Measurements from ENCODE around the gene GCNT2. TPM values are rescaled to one million over a fixed set of nuclear protein-coding genes. Genes with fewer than 3 reads are reported as not detected.

The GCNT2 gene
- total RNA-seq, 6 experiments from 2014 or later: 6.6 to 10.5 (median 9.3) TPM

GRCh38 chr6:10531942-10532341 is 10.8 kb downstream of the GCNT2 start:
- Histone ChIP-seq H3K27me3 (no peaks in the 10 kb centered on the region), H3K9me3 (no peaks in the 10 kb centered on the region), H3K4me3 (peak overlapping the region in 1 of 3 donors; percentile 5), H3K4me1 (peaks cover 0 to 31% (median 5%) of the 10 kb centered on the region in 4 donors), H3K27ac (no peak overlapping the region), H3K36me3 (no peaks in the 10 kb centered on the region)
- WGBS (ENCODE audit: insufficient coverage, low coverage, low lambda C conversion rate, missing lambda C conversion rate): 77% methylated on average over 8 of the region's 9 CpGs
- intact Hi-C loops (cut with DNase I): no loop called here
- DNase-seq (no peak), ATAC-seq (peak in 2 of 4 donors; percentile 7 to 20)
- TF ChIP-seq POLR2A (IDR thresholded peaks at IDR 0.05): no peak
- TF ChIP-seq, protein P1, sequence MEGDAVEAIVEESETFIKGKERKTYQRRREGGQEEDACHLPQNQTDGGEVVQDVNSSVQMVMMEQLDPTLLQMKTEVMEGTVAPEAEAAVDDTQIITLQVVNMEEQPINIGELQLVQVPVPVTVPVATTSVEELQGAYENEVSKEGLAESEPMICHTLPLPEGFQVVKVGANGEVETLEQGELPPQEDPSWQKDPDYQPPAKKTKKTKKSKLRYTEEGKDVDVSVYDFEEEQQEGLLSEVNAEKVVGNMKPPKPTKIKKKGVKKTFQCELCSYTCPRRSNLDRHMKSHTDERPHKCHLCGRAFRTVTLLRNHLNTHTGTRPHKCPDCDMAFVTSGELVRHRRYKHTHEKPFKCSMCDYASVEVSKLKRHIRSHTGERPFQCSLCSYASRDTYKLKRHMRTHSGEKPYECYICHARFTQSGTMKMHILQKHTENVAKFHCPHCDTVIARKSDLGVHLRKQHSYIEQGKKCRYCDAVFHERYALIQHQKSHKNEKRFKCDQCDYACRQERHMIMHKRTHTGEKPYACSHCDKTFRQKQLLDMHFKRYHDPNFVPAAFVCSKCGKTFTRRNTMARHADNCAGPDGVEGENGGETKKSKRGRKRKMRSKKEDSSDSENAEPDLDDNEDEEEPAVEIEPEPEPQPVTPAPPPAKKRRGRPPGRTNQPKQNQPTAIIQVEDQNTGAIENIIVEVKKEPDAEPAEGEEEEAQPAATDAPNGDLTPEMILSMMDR (IDR thresholded peaks at IDR 0.05): no peak

- no peak for ATAC-seq
- H3K4me3 ChIP-seq: no peak overlapping the region
- H3K4me1 ChIP-seq: peaks cover 0 to 31% (median 5%) of the 10 kb centered on the region in 4 donors
- TF ChIP-seq, protein P1 (IDR thresholded peaks at IDR 0.05): no peak
- no peak for TF ChIP-seq POLR2A (IDR thresholded peaks at IDR 0.05)
- no peaks in the 10 kb centered on the region for H3K9me3 ChIP-seq
- no peak overlapping the region for H3K27ac ChIP-seq
- DNase-seq: no peak
- H3K27me3 ChIP-seq: no peaks in the 10 kb centered on the region
- 91% methylated on average over 5 of the region's 8 CpGs for WGBS (ENCODE audit: insufficient coverage, low coverage, low lambda C conversion rate, missing lambda C conversion rate)
- no peaks in the 10 kb centered on the region for H3K36me3 ChIP-seq
- intact Hi-C loops (cut with DNase I): no loop called here
These were observed 11.2 kb downstream of the GCNT2 start for GRCh38 chr6:10532392-10532791.

DNA sequence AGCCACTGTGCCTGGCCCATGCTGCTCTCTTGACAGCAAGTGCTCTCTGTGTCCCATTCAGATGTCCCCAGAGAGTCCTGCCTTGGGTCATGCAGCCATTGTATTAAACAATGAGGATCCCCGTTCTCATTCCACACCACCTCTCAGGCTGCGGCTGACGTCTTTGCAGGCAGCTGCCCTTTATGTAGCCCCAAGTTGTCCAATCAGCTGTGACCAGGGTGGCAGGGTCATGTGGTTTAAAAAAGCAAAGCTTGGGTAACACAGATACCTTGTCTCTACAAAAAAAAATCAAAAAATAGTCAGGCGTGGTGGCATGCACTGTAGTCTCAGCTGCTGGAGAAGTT is 13.2 kb downstream of the GCNT2 start:
- H3K9me3 ChIP-seq: no peaks in the 10 kb centered on the region
- ATAC-seq: no peak
- no peak overlapping the region for H3K4me3 ChIP-seq
- no peak for TF ChIP-seq POLR2A (IDR thresholded peaks at IDR 0.05)
- TF ChIP-seq, protein P1 (IDR thresholded peaks at IDR 0.05): no peak
- no peaks in the 10 kb centered on the region for H3K36me3 ChIP-seq
- WGBS (ENCODE audit: insufficient coverage, low coverage, low lambda C conversion rate, missing lambda C conversion rate): 73% methylated on average over 3 of the region's 4 CpGs
- H3K4me1 ChIP-seq: peaks cover 0 to 26% (median 5%) of the 10 kb centered on the region in 4 donors
- H3K27ac ChIP-seq: no peak overlapping the region
- no peaks in the 10 kb centered on the region for H3K27me3 ChIP-seq
- intact Hi-C loops (cut with DNase I): no loop called here
- no peak for DNase-seq

DNA sequence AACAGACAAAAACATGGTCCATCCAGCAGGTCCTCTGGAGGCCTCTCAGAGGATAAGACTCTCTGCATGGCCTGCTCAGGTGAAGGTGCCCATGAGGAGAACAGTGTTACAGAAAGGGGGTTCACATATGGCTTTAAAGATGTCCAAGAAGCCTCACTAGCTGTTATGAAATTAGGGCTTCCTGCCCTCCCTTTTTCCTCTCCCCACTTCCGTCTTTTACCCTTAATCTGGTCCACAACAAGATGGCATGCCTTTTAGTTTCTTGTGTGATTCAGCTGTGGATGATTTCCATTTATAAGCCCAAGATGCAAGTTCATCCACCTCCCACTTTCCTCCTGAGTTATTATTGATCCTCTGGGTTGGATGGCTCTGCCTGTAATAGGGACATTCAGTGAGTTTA is 14.0 kb downstream of the GCNT2 start:
- H3K4me1 ChIP-seq: peaks cover 0 to 23% (median 5%) of the 10 kb centered on the region in 4 donors
- H3K4me3 ChIP-seq: no peak overlapping the region
- WGBS (ENCODE audit: insufficient coverage, low coverage, low lambda C conversion rate, missing lambda C conversion rate): no CpG with 5 or more reads among the region's 1 CpG
- H3K9me3 ChIP-seq: no peaks in the 10 kb centered on the region
- peak in 1 of 4 donors; percentile 28 for ATAC-seq
- TF ChIP-seq POLR2A (IDR thresholded peaks at IDR 0.05): no peak
- TF ChIP-seq, protein P1 (IDR thresholded peaks at IDR 0.05): no peak
- no peak overlapping the region for H3K27ac ChIP-seq
- H3K36me3 ChIP-seq: no peaks in the 10 kb centered on the region
- no peaks in the 10 kb centered on the region for H3K27me3 ChIP-seq
- no peak for DNase-seq
- intact Hi-C loops (cut with DNase I): no loop called here

- TF ChIP-seq, protein P1 (IDR thresholded peaks at IDR 0.05): no peak
These were observed 16.6 kb downstream of the GCNT2 start for GRCh38 chr6:10537726-10538125.

More at GRCh38 chr6:10537726-10538125, 16.6 kb downstream of the GCNT2 start:
- Histone ChIP-seq H3K4me1 (no peaks in the 10 kb centered on the region), H3K9me3 (no peaks in the 10 kb centered on the region), H3K36me3 (no peaks in the 10 kb centered on the region), H3K4me3 (no peak overlapping the region), H3K27me3 (no peaks in the 10 kb centered on the region), H3K27ac (no peak overlapping the region)
- WGBS (ENCODE audit: insufficient coverage, low coverage, low lambda C conversion rate, missing lambda C conversion rate): 92% methylated on average over 5 of the region's 5 CpGs
- ATAC-seq (no peak), DNase-seq (no peak)
- intact Hi-C loops (cut with DNase I): no loop called here
